ENCODE data around the gene TTC28. TPM values are rescaled to one million over a fixed set of nuclear protein-coding genes. Genes with fewer than 3 reads are reported as not detected.

TTC28 gene
- total and polyA plus RNA-seq, 10 of the 15 experiments (the other 5 are each of a cell fraction or from before 2014, with no cell fraction given): 0.15 to 8.4 (median 1.4) TPM

- Histone ChIP-seq H3K9ac (ENCODE audit: control insufficient read depth, insufficient read depth, low read length) (no peak overlapping the region), H3K4me3 (no peak overlapping the region), H3K36me3 (ENCODE audit: control insufficient read depth in 2 of 2, insufficient read depth in 2 of 2, low read length in 1 of 2) (no peaks in the 10 kb centered on the region), H3K27ac (ENCODE audit: control insufficient read depth, insufficient read depth) (no peak overlapping the region), H3K79me2 (ENCODE audit: control insufficient read depth, insufficient read depth, low read length) (no peaks in the 10 kb centered on the region), H3K27me3 (replicated peaks in 1 of 2; ENCODE audit: control insufficient read depth in 2 of 2, insufficient read depth in 2 of 2, low read length in 1 of 2) (no peaks in the 10 kb centered on the region), H3K4me2 (ENCODE audit: control insufficient read depth, insufficient read depth) (no peak overlapping the region), H3K9me3 (replicated peaks; ENCODE audit: control insufficient read depth, insufficient read depth, low read length) (no peaks in the 10 kb centered on the region), H4K20me1 (ENCODE audit: control insufficient read depth, insufficient read depth) (no peaks in the 10 kb centered on the region), H2AFZ (ENCODE audit: control insufficient read depth, low read depth, low read length) (no peak overlapping the region), H3K4me1 (ENCODE audit: control insufficient read depth, insufficient read depth, low read length) (no peaks in the 10 kb centered on the region)
- no peak for ATAC-seq
- 87% methylated on average over 1 of the region's 1 CpG for WGBS (ENCODE audit: insufficient coverage, insufficient replicate concordance, low lambda C conversion rate, missing lambda C conversion rate)
- POLR2A ChIA-PET: no interaction called here
- RAD21 ChIA-PET (ENCODE audit: unreplicated experiment): no interaction called here
- no TSS peak for BruUV-seq (replicated peaks)
- DNase-seq (ENCODE audit: low read depth, low spot score): no peak
- no peak for FAIRE-seq
- CTCF ChIA-PET: no interaction called here
- in situ Hi-C loops (cut with MboI): no loop called here
- TF ChIP-seq NBN (IDR thresholded peaks at IDR 0.05) (no peak), CBX5 (IDR thresholded peaks at IDR 0.05; ENCODE audit: low read depth) (no peak), PBX3 (IDR thresholded peaks at IDR 0.05; ENCODE audit: insufficient replicate concordance, low read depth, low read length) (no peak), ATF7 (IDR thresholded peaks at IDR 0.05; ENCODE audit: low read depth) (no peak), NFYB (IDR thresholded peaks at IDR 0.05; ENCODE audit: insufficient read depth, low read depth, low read length) (no peak), STAT3 (IDR thresholded peaks at IDR 0.05; ENCODE audit: low read depth, low read length) (no peak), ZBTB33 (IDR thresholded peaks at IDR 0.05) (no peak), SUZ12 (IDR thresholded peaks at IDR 0.05; ENCODE audit: unreplicated experiment) (no peak)
- TF ChIP-seq, protein P1, sequence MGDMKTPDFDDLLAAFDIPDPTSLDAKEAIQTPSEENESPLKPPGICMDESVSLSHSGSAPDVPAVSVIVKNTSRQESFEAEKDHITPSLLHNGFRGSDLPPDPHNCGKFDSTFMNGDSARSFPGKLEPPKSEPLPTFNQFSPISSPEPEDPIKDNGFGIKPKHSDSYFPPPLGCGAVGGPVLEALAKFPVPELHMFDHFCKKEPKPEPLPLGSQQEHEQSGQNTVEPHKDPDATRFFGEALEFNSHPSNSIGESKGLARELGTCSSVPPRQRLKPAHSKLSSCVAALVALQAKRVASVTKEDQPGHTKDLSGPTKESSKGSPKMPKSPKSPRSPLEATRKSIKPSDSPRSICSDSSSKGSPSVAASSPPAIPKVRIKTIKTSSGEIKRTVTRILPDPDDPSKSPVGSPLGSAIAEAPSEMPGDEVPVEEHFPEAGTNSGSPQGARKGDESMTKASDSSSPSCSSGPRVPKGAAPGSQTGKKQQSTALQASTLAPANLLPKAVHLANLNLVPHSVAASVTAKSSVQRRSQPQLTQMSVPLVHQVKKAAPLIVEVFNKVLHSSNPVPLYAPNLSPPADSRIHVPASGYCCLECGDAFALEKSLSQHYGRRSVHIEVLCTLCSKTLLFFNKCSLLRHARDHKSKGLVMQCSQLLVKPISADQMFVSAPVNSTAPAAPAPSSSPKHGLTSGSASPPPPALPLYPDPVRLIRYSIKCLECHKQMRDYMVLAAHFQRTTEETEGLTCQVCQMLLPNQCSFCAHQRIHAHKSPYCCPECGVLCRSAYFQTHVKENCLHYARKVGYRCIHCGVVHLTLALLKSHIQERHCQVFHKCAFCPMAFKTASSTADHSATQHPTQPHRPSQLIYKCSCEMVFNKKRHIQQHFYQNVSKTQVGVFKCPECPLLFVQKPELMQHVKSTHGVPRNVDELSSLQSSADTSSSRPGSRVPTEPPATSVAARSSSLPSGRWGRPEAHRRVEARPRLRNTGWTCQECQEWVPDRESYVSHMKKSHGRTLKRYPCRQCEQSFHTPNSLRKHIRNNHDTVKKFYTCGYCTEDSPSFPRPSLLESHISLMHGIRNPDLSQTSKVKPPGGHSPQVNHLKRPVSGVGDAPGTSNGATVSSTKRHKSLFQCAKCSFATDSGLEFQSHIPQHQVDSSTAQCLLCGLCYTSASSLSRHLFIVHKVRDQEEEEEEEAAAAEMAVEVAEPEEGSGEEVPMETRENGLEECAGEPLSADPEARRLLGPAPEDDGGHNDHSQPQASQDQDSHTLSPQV (IDR thresholded peaks at IDR 0.05): no peak
- TF ChIP-seq, protein P2, sequence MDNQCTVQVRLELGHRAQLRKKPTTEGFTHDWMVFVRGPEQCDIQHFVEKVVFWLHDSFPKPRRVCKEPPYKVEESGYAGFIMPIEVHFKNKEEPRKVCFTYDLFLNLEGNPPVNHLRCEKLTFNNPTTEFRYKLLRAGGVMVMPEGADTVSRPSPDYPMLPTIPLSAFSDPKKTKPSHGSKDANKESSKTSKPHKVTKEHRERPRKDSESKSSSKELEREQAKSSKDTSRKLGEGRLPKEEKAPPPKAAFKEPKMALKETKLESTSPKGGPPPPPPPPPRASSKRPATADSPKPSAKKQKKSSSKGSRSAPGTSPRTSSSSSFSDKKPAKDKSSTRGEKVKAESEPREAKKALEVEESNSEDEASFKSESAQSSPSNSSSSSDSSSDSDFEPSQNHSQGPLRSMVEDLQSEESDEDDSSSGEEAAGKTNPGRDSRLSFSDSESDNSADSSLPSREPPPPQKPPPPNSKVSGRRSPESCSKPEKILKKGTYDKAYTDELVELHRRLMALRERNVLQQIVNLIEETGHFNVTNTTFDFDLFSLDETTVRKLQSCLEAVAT (IDR thresholded peaks at IDR 0.05): no peak
- TF ChIP-seq, protein P3, sequence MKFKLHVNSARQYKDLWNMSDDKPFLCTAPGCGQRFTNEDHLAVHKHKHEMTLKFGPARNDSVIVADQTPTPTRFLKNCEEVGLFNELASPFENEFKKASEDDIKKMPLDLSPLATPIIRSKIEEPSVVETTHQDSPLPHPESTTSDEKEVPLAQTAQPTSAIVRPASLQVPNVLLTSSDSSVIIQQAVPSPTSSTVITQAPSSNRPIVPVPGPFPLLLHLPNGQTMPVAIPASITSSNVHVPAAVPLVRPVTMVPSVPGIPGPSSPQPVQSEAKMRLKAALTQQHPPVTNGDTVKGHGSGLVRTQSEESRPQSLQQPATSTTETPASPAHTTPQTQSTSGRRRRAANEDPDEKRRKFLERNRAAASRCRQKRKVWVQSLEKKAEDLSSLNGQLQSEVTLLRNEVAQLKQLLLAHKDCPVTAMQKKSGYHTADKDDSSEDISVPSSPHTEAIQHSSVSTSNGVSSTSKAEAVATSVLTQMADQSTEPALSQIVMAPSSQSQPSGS (IDR thresholded peaks at IDR 0.05; ENCODE audit: low read length): no peak
- intact Hi-C loops (cut with micrococcal nuclease; ENCODE audit: unreplicated experiment): no loop called here
- SMC1A ChIA-PET (ENCODE audit: uncharacterized antibody, unreplicated experiment): interaction anchor here (1.1 to 1.2 kb wide), 2 partner anchors 35 to 85 kb away, joined by 3 to 4 read pairs; no protein-coding TSS in a partner anchor
These were observed 707.7 kb downstream of the TTC28 start for GRCh38 chr22:27971926-27972325.

Measured in GM12878 (cell line).